ENCODE data around the gene TSHZ2.

Gene TSHZ2

DNA sequence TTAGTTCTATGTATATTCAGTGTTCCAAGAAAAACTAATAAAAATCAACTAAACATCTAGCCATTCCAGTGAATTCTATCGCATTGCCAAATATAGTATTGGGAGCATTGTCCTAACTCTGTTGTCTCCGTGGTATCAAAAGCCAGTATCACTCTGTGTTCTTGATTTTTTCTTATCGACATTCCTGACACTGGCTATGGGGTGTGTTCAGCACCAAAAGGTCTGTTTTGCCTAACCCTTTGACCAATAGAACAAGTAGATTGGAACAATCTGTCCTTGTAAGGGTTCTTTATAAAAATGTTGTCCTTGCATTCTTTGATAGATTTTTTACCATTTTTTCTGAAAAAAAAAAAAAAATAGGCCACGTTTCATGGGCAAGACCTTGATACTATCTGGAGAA, 161.5 kb downstream of the TSHZ2 start:
- Histone ChIP-seq H3K4me3 (IDR thresholded peaks at IDR 0.05; ENCODE audit: insufficient read depth, low read depth, low read length) (no peak overlapping the region), H3K4me1 (ENCODE audit: low read depth, poor library complexity, severe bottlenecking) (peaks cover 15% of the 10 kb centered on the region), H2AFZ (ENCODE audit: low read depth) (no peak overlapping the region), H3K27me3 (ENCODE audit: insufficient read depth, low read depth) (no peaks in the 10 kb centered on the region), H3K27ac (no peak overlapping the region), H3K79me2 (ENCODE audit: insufficient read depth, low read depth) (no peaks in the 10 kb centered on the region), H3K36me3 (ENCODE audit: insufficient read depth) (no peaks in the 10 kb centered on the region), H4K20me1 (ENCODE audit: insufficient read depth) (no peaks in the 10 kb centered on the region), H3K9ac (no peak overlapping the region), H3K4me2 (no peak overlapping the region)
- TF ChIP-seq, protein P1, sequence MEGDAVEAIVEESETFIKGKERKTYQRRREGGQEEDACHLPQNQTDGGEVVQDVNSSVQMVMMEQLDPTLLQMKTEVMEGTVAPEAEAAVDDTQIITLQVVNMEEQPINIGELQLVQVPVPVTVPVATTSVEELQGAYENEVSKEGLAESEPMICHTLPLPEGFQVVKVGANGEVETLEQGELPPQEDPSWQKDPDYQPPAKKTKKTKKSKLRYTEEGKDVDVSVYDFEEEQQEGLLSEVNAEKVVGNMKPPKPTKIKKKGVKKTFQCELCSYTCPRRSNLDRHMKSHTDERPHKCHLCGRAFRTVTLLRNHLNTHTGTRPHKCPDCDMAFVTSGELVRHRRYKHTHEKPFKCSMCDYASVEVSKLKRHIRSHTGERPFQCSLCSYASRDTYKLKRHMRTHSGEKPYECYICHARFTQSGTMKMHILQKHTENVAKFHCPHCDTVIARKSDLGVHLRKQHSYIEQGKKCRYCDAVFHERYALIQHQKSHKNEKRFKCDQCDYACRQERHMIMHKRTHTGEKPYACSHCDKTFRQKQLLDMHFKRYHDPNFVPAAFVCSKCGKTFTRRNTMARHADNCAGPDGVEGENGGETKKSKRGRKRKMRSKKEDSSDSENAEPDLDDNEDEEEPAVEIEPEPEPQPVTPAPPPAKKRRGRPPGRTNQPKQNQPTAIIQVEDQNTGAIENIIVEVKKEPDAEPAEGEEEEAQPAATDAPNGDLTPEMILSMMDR (conservative IDR thresholded peaks at IDR 0.05; ENCODE audit: low read depth, low read length), result no peak

DNA sequence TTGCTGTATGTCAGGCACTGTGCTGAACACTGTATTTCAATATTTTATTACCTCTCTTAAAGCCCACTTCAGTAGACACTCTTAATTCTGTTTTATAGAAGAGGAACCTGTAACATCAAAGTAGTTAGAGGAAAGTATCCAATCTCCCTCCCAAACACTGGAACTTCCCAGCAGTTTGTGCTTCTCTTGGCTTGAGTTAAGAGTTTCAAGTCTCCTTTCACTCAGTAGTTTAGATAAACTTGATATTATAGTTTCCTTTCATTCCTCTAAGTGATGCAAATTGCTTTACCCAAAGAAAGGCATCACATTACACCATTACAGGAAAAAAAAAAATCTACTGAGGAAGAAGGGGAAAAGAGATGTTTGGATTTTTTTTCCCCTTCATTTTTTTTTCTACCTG, 164.3 kb downstream of the TSHZ2 start:
- no peak overlapping the region for H3K4me3 ChIP-seq (IDR thresholded peaks at IDR 0.05; ENCODE audit: insufficient read depth, low read depth, low read length)
- H3K4me2 ChIP-seq, result no peak overlapping the region
- no peak overlapping the region for H3K27ac ChIP-seq
- no peaks in the 10 kb centered on the region for H3K79me2 ChIP-seq (ENCODE audit: insufficient read depth, low read depth)
- TF ChIP-seq, protein P1 (conservative IDR thresholded peaks at IDR 0.05; ENCODE audit: low read depth, low read length), result no peak
- H3K9ac ChIP-seq, result no peak overlapping the region
- H3K27me3 ChIP-seq (ENCODE audit: insufficient read depth, low read depth), result no peaks in the 10 kb centered on the region
- H4K20me1 ChIP-seq (ENCODE audit: insufficient read depth), result no peaks in the 10 kb centered on the region
- no peaks in the 10 kb centered on the region for H3K36me3 ChIP-seq (ENCODE audit: insufficient read depth)
- peaks cover 35% of the 10 kb centered on the region for H3K4me1 ChIP-seq (ENCODE audit: low read depth, poor library complexity, severe bottlenecking)
- H2AFZ ChIP-seq (ENCODE audit: low read depth), result no peak overlapping the region

DNA sequence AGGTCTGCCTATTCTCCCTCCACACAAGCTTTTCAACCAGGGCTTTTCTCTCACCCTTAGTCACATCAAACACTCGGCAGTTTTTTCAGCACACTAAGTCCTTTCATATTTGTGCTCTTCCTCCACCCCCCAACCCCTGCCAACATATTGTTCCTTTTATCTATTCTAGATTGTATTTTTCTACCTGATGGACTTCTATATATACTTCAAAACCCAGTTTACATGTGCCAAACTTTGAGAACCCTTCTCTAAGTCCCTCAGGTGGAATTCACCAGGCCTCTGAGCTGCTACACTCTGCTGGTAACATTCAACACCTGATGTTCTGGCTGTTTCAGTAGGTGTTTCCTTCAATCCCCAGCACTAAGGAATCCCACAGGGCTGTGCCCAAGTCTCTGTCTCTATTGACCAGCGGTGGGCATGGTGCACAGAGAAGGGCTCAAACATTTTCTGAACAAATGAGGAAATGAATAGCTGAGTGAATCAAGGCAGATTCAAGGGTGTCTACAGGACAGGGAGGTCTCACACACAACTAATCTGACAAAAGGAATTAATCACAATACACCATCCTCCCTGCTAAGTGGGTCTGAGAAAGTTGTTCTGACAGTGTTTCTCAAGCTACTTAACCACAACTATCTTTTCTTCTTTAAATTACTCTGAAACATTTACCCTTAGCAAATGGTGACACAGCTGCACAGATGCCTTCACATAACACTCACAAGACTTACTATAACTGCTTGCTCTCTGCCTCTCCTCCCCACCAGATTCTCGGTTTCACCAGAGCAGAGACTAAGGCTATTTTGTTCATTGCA, 166.5 kb downstream of the TSHZ2 start:
- peak overlapping the region; percentile 69 for H3K27ac ChIP-seq
- TF ChIP-seq, protein P1 (conservative IDR thresholded peaks at IDR 0.05; ENCODE audit: low read depth, low read length), result no peak
- peaks cover 35% of the 10 kb centered on the region for H3K4me1 ChIP-seq (ENCODE audit: low read depth, poor library complexity, severe bottlenecking)
- no peak overlapping the region for H3K4me3 ChIP-seq (IDR thresholded peaks at IDR 0.05; ENCODE audit: insufficient read depth, low read depth, low read length)
- peak overlapping the region; percentile 34; the same call in 1 of the 2 replicates for H2AFZ ChIP-seq (ENCODE audit: low read depth)
- no peaks in the 10 kb centered on the region for H3K36me3 ChIP-seq (ENCODE audit: insufficient read depth)
- no peak overlapping the region for H3K9ac ChIP-seq
- H3K27me3 ChIP-seq (ENCODE audit: insufficient read depth, low read depth), result no peaks in the 10 kb centered on the region
- H4K20me1 ChIP-seq (ENCODE audit: insufficient read depth), result no peaks in the 10 kb centered on the region
- H3K4me2 ChIP-seq, result peak overlapping the region; percentile 63
- no peaks in the 10 kb centered on the region for H3K79me2 ChIP-seq (ENCODE audit: insufficient read depth, low read depth)

DNA sequence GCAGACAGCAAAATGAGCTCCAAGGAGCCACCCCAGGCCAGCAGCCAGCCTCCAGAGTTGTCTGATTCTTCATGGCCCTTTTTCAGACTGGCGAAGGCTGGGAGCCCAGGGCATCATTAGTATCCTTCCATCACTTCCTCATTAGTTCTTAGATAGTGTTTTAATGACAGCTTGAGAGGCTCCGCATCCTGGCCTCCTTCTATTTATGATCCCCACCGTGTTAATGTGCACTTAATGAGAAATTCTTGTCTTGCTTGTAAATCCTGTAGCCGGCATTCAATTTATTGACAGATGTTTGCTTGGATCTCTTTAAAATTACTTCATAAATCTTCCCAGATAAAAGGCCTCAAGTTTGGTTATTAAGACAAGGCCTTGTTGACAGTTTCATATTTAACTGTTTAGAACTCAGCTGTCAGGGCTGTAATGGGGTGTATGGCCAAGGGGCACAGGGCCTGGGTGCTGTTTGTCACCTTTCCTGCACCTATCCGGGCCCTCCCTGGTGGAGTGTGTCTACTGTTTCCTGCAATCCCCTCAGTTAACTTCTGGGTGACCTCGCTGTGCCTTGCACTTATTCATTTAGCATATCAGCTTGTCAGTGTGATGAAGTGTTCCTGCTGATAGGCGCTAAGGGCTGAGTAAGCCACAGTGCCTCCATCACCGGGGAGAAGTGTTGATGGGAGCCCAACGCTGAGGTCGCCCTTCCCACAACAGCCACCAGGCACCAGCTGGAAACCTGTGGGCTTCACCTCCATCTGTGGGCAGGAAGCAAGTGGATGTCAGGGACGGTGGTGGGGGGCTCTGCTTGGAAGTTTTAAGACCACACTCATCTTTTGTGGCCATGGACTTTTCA, 169.3 kb downstream of the TSHZ2 start:
- H3K36me3 ChIP-seq (ENCODE audit: insufficient read depth), result no peaks in the 10 kb centered on the region
- H3K79me2 ChIP-seq (ENCODE audit: insufficient read depth, low read depth), result no peaks in the 10 kb centered on the region
- no peak overlapping the region for H3K9ac ChIP-seq
- H4K20me1 ChIP-seq (ENCODE audit: insufficient read depth), result no peaks in the 10 kb centered on the region
- no peaks in the 10 kb centered on the region for H3K27me3 ChIP-seq (ENCODE audit: insufficient read depth, low read depth)
- H3K4me2 ChIP-seq, result no peak overlapping the region
- no peak overlapping the region for H3K27ac ChIP-seq
- TF ChIP-seq, protein P1 (conservative IDR thresholded peaks at IDR 0.05; ENCODE audit: low read depth, low read length), result no peak
- H2AFZ ChIP-seq (ENCODE audit: low read depth), result no peak overlapping the region
- H3K4me3 ChIP-seq (IDR thresholded peaks at IDR 0.05; ENCODE audit: insufficient read depth, low read depth, low read length), result no peak overlapping the region
- peaks cover 35% of the 10 kb centered on the region for H3K4me1 ChIP-seq (ENCODE audit: low read depth, poor library complexity, severe bottlenecking)
